Occipital lobe (tissue), 1 donor: ENCODE measurements around the gene DNAJB8. TPM values are rescaled to one million over a fixed set of nuclear protein-coding genes. Genes with fewer than 3 reads are reported as not detected.

Experiments
- total RNA-seq: library from RNA; depleted of rRNA; stranded (reverse); fragments of >200 nt; gene quantifications from one replicate; pipeline ENCODE4 v1.2.3, GENCODE V29; 2014

Gene DNAJB8
- total RNA-seq, 1 donor from 2014 or later, result not detected

Other genes starting within 250 kb of the DNAJB8 start
- gene GATA2, start 26.3 kb upstream of the DNAJB8 start, total RNA-seq, result 0.31 TPM
- 181 TPM for gene RPN1, start 183.9 kb upstream of the DNAJB8 start, total RNA-seq